Measurements from ENCODE around the gene FBLN1.

DNA sequence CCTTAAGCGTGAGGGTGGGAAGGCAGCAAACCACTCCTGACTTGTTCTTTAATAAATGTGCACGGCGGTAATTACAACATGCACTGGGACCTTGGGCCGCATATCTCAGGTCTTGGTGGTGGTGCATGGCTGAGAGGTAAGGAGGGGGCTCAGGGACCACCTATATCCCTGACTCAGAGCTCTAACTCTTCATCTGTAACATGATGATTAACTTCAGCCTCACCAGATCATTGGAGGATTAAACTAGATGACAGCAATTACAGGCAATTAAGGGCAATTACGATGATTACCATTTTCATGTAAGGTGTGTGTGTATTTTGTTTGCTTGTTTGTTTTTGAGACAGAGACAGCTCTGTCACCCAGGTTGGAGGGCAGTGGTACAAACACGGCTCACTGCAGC lies 45.0 kb downstream of the FBLN1 start:
- TF ChIP-seq, protein P1, sequence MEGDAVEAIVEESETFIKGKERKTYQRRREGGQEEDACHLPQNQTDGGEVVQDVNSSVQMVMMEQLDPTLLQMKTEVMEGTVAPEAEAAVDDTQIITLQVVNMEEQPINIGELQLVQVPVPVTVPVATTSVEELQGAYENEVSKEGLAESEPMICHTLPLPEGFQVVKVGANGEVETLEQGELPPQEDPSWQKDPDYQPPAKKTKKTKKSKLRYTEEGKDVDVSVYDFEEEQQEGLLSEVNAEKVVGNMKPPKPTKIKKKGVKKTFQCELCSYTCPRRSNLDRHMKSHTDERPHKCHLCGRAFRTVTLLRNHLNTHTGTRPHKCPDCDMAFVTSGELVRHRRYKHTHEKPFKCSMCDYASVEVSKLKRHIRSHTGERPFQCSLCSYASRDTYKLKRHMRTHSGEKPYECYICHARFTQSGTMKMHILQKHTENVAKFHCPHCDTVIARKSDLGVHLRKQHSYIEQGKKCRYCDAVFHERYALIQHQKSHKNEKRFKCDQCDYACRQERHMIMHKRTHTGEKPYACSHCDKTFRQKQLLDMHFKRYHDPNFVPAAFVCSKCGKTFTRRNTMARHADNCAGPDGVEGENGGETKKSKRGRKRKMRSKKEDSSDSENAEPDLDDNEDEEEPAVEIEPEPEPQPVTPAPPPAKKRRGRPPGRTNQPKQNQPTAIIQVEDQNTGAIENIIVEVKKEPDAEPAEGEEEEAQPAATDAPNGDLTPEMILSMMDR (IDR thresholded peaks at IDR 0.05; ENCODE audit: low read length) = no peak
- no peak for TF ChIP-seq EZH2 (IDR thresholded peaks at IDR 0.05; ENCODE audit: borderline replicate concordance, low read length)

Measured in OCI-LY1 (cell line).